Measurements from ENCODE around the gene INPP5K.

DNA sequence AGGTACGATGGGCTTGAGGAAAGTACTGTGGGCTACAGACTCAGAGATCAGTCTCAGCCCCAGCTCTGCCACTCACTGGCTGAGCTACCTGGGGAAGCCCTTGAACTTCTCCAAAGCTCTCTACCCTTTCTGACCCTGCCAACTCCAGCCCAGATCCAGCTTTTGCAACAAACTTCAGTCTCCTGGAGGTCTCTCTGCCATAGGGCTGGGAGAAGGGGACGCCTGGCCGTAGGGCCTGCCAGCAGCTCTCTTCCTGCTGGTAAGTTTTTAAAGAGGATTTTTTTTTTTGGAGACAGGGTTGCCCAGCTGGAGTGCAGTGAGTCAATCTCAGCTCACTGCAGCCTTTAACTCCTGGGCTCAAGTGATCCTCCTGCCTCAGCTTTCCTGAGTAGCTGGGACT lies 11.5 kb downstream of the INPP5K start:
- TF ChIP-seq, protein P1, sequence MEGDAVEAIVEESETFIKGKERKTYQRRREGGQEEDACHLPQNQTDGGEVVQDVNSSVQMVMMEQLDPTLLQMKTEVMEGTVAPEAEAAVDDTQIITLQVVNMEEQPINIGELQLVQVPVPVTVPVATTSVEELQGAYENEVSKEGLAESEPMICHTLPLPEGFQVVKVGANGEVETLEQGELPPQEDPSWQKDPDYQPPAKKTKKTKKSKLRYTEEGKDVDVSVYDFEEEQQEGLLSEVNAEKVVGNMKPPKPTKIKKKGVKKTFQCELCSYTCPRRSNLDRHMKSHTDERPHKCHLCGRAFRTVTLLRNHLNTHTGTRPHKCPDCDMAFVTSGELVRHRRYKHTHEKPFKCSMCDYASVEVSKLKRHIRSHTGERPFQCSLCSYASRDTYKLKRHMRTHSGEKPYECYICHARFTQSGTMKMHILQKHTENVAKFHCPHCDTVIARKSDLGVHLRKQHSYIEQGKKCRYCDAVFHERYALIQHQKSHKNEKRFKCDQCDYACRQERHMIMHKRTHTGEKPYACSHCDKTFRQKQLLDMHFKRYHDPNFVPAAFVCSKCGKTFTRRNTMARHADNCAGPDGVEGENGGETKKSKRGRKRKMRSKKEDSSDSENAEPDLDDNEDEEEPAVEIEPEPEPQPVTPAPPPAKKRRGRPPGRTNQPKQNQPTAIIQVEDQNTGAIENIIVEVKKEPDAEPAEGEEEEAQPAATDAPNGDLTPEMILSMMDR (IDR thresholded peaks at IDR 0.05), result no peak
- TF ChIP-seq EZH2 (IDR thresholded peaks at IDR 0.05; ENCODE audit: borderline replicate concordance, insufficient read depth, low read depth, low read length, poor library complexity, severe bottlenecking), result no peak

Data from B cell (primary cell).